HepG2 (cell line): Measurements from ENCODE around the gene KIF19. TPM values are rescaled to one million over a fixed set of nuclear protein-coding genes. Genes with fewer than 3 reads are reported as not detected.

Experiments
- ATAC-seq: fragments of 200-7000 bp; cut with Tn5 transposase; 3 replicates; pipeline ENCODE4 v1.9.1; 2020; ENCODE audit warnings: mild to moderate bottlenecking, moderate library complexity
- BruUV-seq: library from RNA; stranded (reverse); fragments of 400-500 nt; replicated peaks from 2 replicates; lab custom pipeline; 2021; lab: Mats Ljungman, UMichigan
- CTCF ChIA-PET: fragments of 300-600 bp; formaldehyde crosslinking; extraction: SDS; loops from one replicate; lab custom pipeline; 2021; ENCODE audit warnings: low total read pairs, inconsistent platforms, low intra/inter-chr PET ratio; lab: Yijun Ruan, JAX
- POLR2A ChIA-PET: fragments of 350-600 bp; sonication (Branson Sonifier 250); formaldehyde crosslinking; loops from one replicate; lab custom pipeline; 2020; ENCODE audit warnings: antibody characterized with exemption, inconsistent platforms; lab: Yijun Ruan, JAX
- DNase-seq: peaks from one replicate; pipeline ENCODE4 v3.0.0-alpha.2; 2015; ENCODE audit warnings: low spot score
- FAIRE-seq: peaks from 3 replicates; lab custom pipeline; 2011; peaks lifted over from hg19 to GRCh38; lab: Jason Lieb, UNC
- H2AFZ ChIP-seq: one replicate; pipeline ENCODE4 v1.6.1; 2011; ENCODE audit warnings: low read length, inconsistent platforms
- H3K27ac ChIP-seq: fragments of 300-600 bp; 3 replicates; pipeline ENCODE4 v1.8.0; 2011; ENCODE audit warnings: mixed run types, mild to moderate bottlenecking, mixed read lengths, low read length, inconsistent platforms; ENCODE audit not compliant: insufficient read depth; ENCODE audit errors: extremely low read length
- H3K27me3 ChIP-seq, 2 experiments: fragments of 200-600 bp in 1 of 2; 2 replicates in 1 of 2; 3 replicates in 1 of 2; pipeline versions ENCODE4 v1.6.0 to v1.8.0; 2011; ENCODE audit warnings: low read length in 2 of 2, mild to moderate bottlenecking in 2 of 2, moderate library complexity in 2 of 2, inconsistent platforms in 1 of 2; ENCODE audit not compliant: insufficient read depth in 2 of 2, control insufficient read depth in 1 of 2
- H3K36me3 ChIP-seq, 2 experiments: fragments of 200-600 bp in 1 of 2; replicated peaks in 1 of 2; 2 replicates in 1 of 2; 3 replicates in 1 of 2; pipeline versions ENCODE4 v1.5.1 to v1.8.0; 2011; ENCODE audit warnings: low read length in 2 of 2, inconsistent platforms in 1 of 2; ENCODE audit not compliant: insufficient read depth in 2 of 2, control insufficient read depth in 1 of 2
- H3K4me1 ChIP-seq: 2 replicates; pipeline ENCODE4 v1.5.1; 2012; ENCODE audit warnings: low read length, inconsistent platforms; ENCODE audit not compliant: insufficient read depth
- H3K4me2 ChIP-seq: 2 replicates; pipeline ENCODE4 v1.6.0; 2011; ENCODE audit warnings: low read depth, low read length, inconsistent platforms
- H3K4me3 ChIP-seq, 3 experiments: fragments of 200-600 bp in 1 of 3; sonication (generic), shearing (Covaris generic) in 1 of 3; replicated peaks in 1 of 3; 2 replicates each; pipeline ENCODE4 v1.5.1; 2011 to 2016; ENCODE audit warnings: low read length in 3 of 3, inconsistent platforms in 2 of 3, low read depth in 2 of 3, mild to moderate bottlenecking in 2 of 3, control low read depth in 1 of 3, mixed read lengths in 1 of 3; ENCODE audit not compliant: insufficient read depth in 1 of 3
- H3K79me2 ChIP-seq: one replicate; pipeline ENCODE4 v1.6.1; 2011; ENCODE audit warnings: low read length, inconsistent platforms; ENCODE audit not compliant: insufficient read depth
- H3K9ac ChIP-seq: 2 replicates; pipeline ENCODE4 v1.6.0; 2011; ENCODE audit warnings: mild to moderate bottlenecking, low read depth, low read length, inconsistent platforms; ENCODE audit not compliant: insufficient read depth
- H3K9me3 ChIP-seq: 2 replicates; pipeline ENCODE4 v1.5.1; 2012; ENCODE audit warnings: mild to moderate bottlenecking, low read length
- H4K20me1 ChIP-seq: 2 replicates; pipeline ENCODE4 v1.6.0; 2011; ENCODE audit warnings: inconsistent platforms, mild to moderate bottlenecking, low read length, moderate library complexity; ENCODE audit not compliant: insufficient read depth
- ARNT ChIP-seq: fragments of 450-650 bp; IDR thresholded peaks from 2 replicates; pipeline ENCODE4 v1.6.1; 2017
- SP5 ChIP-seq: IDR thresholded peaks from 2 replicates; pipeline ENCODE4 v1.6.1; 2016; ENCODE audit warnings: low read depth, borderline replicate concordance
- ZNF17 ChIP-seq: sonication (generic); formaldehyde crosslinking; IDR thresholded peaks from 2 replicates; pipeline ENCODE4 v1.5.0; 2020; ENCODE audit warnings: mild to moderate bottlenecking, missing genetic modification reagents
- ZNF225 ChIP-seq: sonication (generic); formaldehyde crosslinking; IDR thresholded peaks from 2 replicates; pipeline ENCODE4 v1.4.0; 2020; ENCODE audit warnings: mild to moderate bottlenecking, missing genetic modification reagents
- ZNF550 ChIP-seq: sonication (generic); formaldehyde crosslinking; IDR thresholded peaks from 2 replicates; pipeline ENCODE4 v1.4.0; 2020; ENCODE audit warnings: mild to moderate bottlenecking, missing genetic modification reagents, borderline replicate concordance
- ZNF75D ChIP-seq: sonication (generic); formaldehyde crosslinking; IDR thresholded peaks from 2 replicates; pipeline ENCODE4 v1.8.1; 2023; ENCODE audit warnings: missing genetic modification reagents, mild to moderate bottlenecking, borderline replicate concordance
- ZNF883 ChIP-seq: sonication (generic); formaldehyde crosslinking; IDR thresholded peaks from 2 replicates; pipeline ENCODE4 v1.5.1; 2020; ENCODE audit warnings: mild to moderate bottlenecking, missing genetic modification reagents; ENCODE audit errors: not compliant biosample characterization
- ZNF891 ChIP-seq: sonication (generic); formaldehyde crosslinking; IDR thresholded peaks from 2 replicates; pipeline ENCODE4 v1.5.0; 2020; ENCODE audit warnings: mild to moderate bottlenecking, missing genetic modification reagents
- WGBS: methylation state at CpG from one replicate; pipeline ENCODE4 v1.1.6; 2017; ENCODE audit warnings: low lambda C conversion rate; 5-methylcytosine and 5-hydroxymethylcytosine counted together
- in situ Hi-C: cut with HindIII; loops from 2 replicates; pipeline ENCODE4 v1.10.0; 2017; ENCODE audit warnings: low pct_unique_long_range_greater_than_20kb; ENCODE audit not compliant: extremely low pct_ligation_motif_present
- intact Hi-C: fragments of 100-400 bp; cut with micrococcal nuclease; formaldehyde crosslinking; loops from one replicate; pipeline ENCODE4 v1.10.0; 2022; ENCODE audit not compliant: unreplicated experiment
- polyA plus RNA-seq, 8 experiments: library from polyadenylated mRNA; depleted of rRNA in 3 of 8; stranded (reverse) in 7 of 8; unstranded in 1 of 8; fragments of >200 nt; fragmentation: Illumina TruSeq in 4 of 8; extraction: Trizol in 4 of 8; gene quantifications; 2 replicates each; pipeline versions ENCODE4 v1.2.1 to v1.2.3, GENCODE V29; 2011 to 2016; ENCODE audit warnings: low read depth in 4 of 8, missing spikeins in 1 of 8, mixed read lengths in 1 of 8; ENCODE audit not compliant: insufficient read depth in 1 of 8
- total RNA-seq, 5 experiments: library from RNA; depleted of rRNA; stranded (reverse); fragments of >200 nt; fragmentation: Illumina TruSeq; extraction: Trizol; gene quantifications; 2 replicates each; pipeline ENCODE4 v1.2.3, GENCODE V29; 2016; ENCODE audit warnings: low read depth in 1 of 5
- TF ChIP-seq, protein P1 (sequence below): sonication (generic); formaldehyde crosslinking; IDR thresholded peaks from 2 replicates; pipeline ENCODE4 v1.8.1; 2023; ENCODE audit warnings: mild to moderate bottlenecking, missing genetic modification reagents, borderline replicate concordance

The KIF19 gene
- total and polyA plus RNA-seq, 2 of the 13 experiments (the other 11 are each of a cell fraction or from before 2014, with no cell fraction given) = not detected

DNA sequence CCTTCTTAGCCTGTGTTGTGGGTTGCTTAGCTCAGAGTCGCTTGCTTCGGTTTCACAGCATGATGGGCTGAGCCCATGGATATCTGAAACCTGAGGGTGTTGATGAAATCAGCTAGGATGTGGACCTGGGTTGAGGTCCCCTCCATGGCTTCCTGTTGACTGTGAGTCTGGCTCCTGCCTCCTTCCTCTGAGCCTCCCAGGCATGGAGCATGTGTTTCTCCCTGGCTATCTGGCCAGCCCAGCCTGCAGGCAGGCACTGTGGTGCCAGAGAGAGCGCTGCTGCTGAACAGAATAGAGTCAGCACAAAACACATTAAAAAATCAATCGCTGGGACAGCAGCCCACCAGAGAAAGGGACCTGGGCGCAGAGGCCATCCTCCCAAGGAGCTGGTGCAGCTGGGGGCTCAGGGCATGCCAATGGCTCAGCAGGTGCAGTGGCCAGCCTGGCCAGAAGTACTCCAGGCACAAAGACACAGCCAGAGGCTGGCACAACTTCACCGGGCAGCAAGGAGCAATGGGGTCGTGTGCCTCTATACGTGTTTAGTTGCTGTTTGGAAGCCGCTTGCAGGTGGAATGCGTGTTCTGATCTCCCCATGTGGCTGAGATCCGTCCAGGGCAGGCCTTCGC is 77.6 kb downstream of the KIF19 start:
- 73% methylated on average over 5 of the region's 12 CpGs for WGBS
- no peak overlapping the region for H2AFZ ChIP-seq
- FAIRE-seq = no peak
- no peaks in the 10 kb centered on the region for H4K20me1 ChIP-seq
- ChIA-PET POLR2A (interaction anchor here (1.2 kb wide), 1 partner anchor 9 kb away, joined by 3 read pairs; no protein-coding TSS in a partner anchor), CTCF (no interaction called here)
- BruUV-seq = no TSS peak
- no peak overlapping the region for H3K9ac ChIP-seq
- no peaks in the 10 kb centered on the region for H3K9me3 ChIP-seq
- peaks cover 7 to 41% of the 10 kb centered on the region in 2 experiments; a peak in 4 of 5 replicates for H3K27me3 ChIP-seq
- H3K79me2 ChIP-seq = no peaks in the 10 kb centered on the region
- H3K36me3 ChIP-seq = no peaks in the 10 kb centered on the region
- no peak for DNase-seq
- in situ Hi-C loops = no loop called here
- H3K4me3 ChIP-seq = no peak overlapping the region
- no peak overlapping the region for H3K4me2 ChIP-seq
- H3K27ac ChIP-seq = no peak overlapping the region
- peak; percentile 11; the same call in 1 of the 3 replicates for ATAC-seq
- intact Hi-C loops = no loop called here
- H3K4me1 ChIP-seq = peaks cover 4% of the 10 kb centered on the region
- TF ChIP-seq ZNF883 (CRISPR knock-in tag) = no peak
- TF ChIP-seq ARNT = no peak
- TF ChIP-seq ZNF550 (CRISPR knock-in tag) = no peak
- TF ChIP-seq ZNF75D (CRISPR knock-in tag) = no peak
- TF ChIP-seq SP5 (CRISPR knock-in tag) = no peak
- TF ChIP-seq ZNF891 (CRISPR knock-in tag) = 0 out of 2 replicates have a peak, but pooled peaks have one; percentile 40
- TF ChIP-seq ZNF225 = no peak

DNA sequence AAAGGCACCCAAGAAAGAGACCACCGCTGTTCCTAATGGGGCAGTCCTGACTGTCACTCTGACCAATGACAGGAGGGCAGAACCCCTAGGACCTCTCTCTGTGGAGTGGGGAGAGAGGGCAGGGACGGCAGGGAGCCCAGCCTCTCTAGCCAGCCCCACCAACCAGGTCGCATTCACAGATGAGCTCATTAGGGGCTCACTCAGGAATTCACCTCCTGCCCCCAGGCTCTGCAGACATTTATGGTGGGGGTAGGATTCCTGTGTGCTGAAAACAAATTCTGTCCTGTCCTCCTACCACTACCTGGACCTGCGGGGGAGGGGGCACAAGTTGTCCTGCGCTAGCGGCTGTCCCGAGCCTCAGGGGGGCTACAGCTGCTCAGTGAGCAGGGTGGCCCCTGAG is 78.2 kb downstream of the KIF19 start:
- in situ Hi-C loops = no loop called here
- ATAC-seq = 0 out of 3 replicates have a peak, but pooled peaks have one; percentile 13
- WGBS = 58% methylated on average over 5 of the region's 7 CpGs
- no peak overlapping the region for H3K4me2 ChIP-seq
- no peaks in the 10 kb centered on the region for H3K9me3 ChIP-seq
- FAIRE-seq = no peak
- TF ChIP-seq, protein P1, sequence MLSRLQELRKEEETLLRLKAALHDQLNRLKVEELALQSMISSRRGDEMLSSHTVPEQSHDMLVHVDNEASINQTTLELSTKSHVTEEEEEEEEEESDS (CRISPR knock-in tag) = no peak
- TF ChIP-seq ZNF17 (CRISPR knock-in tag) = no peak
- TF ChIP-seq, all 625 proteins: peak for 0
- Histone ChIP-seq H2AFZ (no peak overlapping the region), H3K27me3 (peaks cover 7 to 41% of the 10 kb centered on the region in 2 experiments; a peak in 4 of 5 replicates), H3K4me3 (no peak overlapping the region), H3K36me3 (no peaks in the 10 kb centered on the region), H3K79me2 (no peaks in the 10 kb centered on the region), H4K20me1 (no peaks in the 10 kb centered on the region), H3K27ac (no peak overlapping the region), H3K9ac (no peak overlapping the region), H3K4me1 (peaks cover 7% of the 10 kb centered on the region)
- ChIA-PET POLR2A (interaction anchor here (1.2 kb wide), 1 partner anchor 10 kb away, joined by 3 read pairs; no protein-coding TSS in a partner anchor), CTCF (no interaction called here)
- BruUV-seq = no TSS peak
- no peak for DNase-seq
- intact Hi-C loops = no loop called here
